Mucosa of stomach (tissue), 1 donor: ENCODE data around the gene TLR4.

Source experiments
- H3K27me3 ChIP-seq: one replicate; pipeline ENCODE4 v1.7.0; 2013; ENCODE audit warnings: mild to moderate bottlenecking, low read length; ENCODE audit not compliant: control insufficient read depth, insufficient read depth
- H3K36me3 ChIP-seq: one replicate; pipeline ENCODE4 v1.7.0; 2013; ENCODE audit warnings: low read length; ENCODE audit not compliant: control insufficient read depth, insufficient read depth
- H3K4me1 ChIP-seq: one replicate; pipeline ENCODE4 v1.7.0; 2013; ENCODE audit warnings: mild to moderate bottlenecking, low read length; ENCODE audit not compliant: control insufficient read depth, insufficient read depth
- H3K4me3 ChIP-seq: one replicate; pipeline ENCODE4 v1.7.0; 2013; ENCODE audit warnings: low read length
- H3K9ac ChIP-seq: one replicate; pipeline ENCODE4 v1.7.0; 2013; ENCODE audit warnings: mild to moderate bottlenecking, low read length, moderate library complexity
- H3K9me3 ChIP-seq: one replicate; pipeline ENCODE4 v1.7.0; 2013; ENCODE audit warnings: mild to moderate bottlenecking, low read length, moderate library complexity; ENCODE audit not compliant: control insufficient read depth
- donor health status: Pancreatic carcinoma.

TLR4 gene

GRCh38 chr9:117757561-117758190 is 53.5 kb downstream of the TLR4 start:
- Histone ChIP-seq H3K4me3 (no peak overlapping the region), H3K27me3 (no peaks in the 10 kb centered on the region), H3K9me3 (no peaks in the 10 kb centered on the region), H3K36me3 (no peaks in the 10 kb centered on the region), H3K9ac (no peak overlapping the region), H3K4me1 (no peaks in the 10 kb centered on the region)

GRCh38 chr9:117763314-117763713 is 59.1 kb downstream of the TLR4 start:
- Histone ChIP-seq H3K4me1 (no peaks in the 10 kb centered on the region), H3K9me3 (no peaks in the 10 kb centered on the region), H3K36me3 (no peaks in the 10 kb centered on the region), H3K4me3 (no peak overlapping the region), H3K9ac (no peak overlapping the region), H3K27me3 (no peaks in the 10 kb centered on the region)

- Histone ChIP-seq H3K27me3 (no peaks in the 10 kb centered on the region), H3K9me3 (no peaks in the 10 kb centered on the region), H3K4me3 (no peak overlapping the region), H3K36me3 (no peaks in the 10 kb centered on the region), H3K4me1 (no peaks in the 10 kb centered on the region), H3K9ac (no peak overlapping the region)
Measured at GRCh38 chr9:117768750-117769395, 64.7 kb downstream of the TLR4 start.

- Histone ChIP-seq H3K9ac (no peak overlapping the region), H3K27me3 (no peaks in the 10 kb centered on the region), H3K36me3 (no peaks in the 10 kb centered on the region), H3K4me1 (no peaks in the 10 kb centered on the region), H3K9me3 (no peaks in the 10 kb centered on the region), H3K4me3 (no peak overlapping the region)
Measured at GRCh38 chr9:117771136-117771535, 66.9 kb downstream of the TLR4 start.

GRCh38 chr9:117772960-117773359 is 68.8 kb downstream of the TLR4 start:
- Histone ChIP-seq H3K4me3 (no peak overlapping the region), H3K4me1 (no peaks in the 10 kb centered on the region), H3K27me3 (no peaks in the 10 kb centered on the region), H3K9me3 (no peaks in the 10 kb centered on the region), H3K36me3 (no peaks in the 10 kb centered on the region), H3K9ac (no peak overlapping the region)
